ENCODE results near the gene COMMD6. TPM values are rescaled to one million over a fixed set of nuclear protein-coding genes. Genes with fewer than 3 reads are reported as not detected.

The COMMD6 gene
- total RNA-seq, 1 donor from 2014 or later, result 120 TPM

GRCh38 chr13:75489502-75490263, 48.0 kb downstream of the COMMD6 start:
- Mint-ChIP-seq H3K36me3 (ENCODE audit: low read depth) (no peaks in the 10 kb centered on the region), H3K9me3 (no peaks in the 10 kb centered on the region), H3K4me3 (ENCODE audit: low read depth) (no peak overlapping the region), H3K27me3 (ENCODE audit: low read depth) (peaks cover 18% of the 10 kb centered on the region), H3K4me1 (ENCODE audit: low read depth) (peaks cover 40% of the 10 kb centered on the region), H3K27ac (peak overlapping the region; percentile 34)
- DNase-seq (ENCODE audit: low spot score), result no peak
- intact Hi-C loops (cut with micrococcal nuclease), result loop anchor here (5.0 kb wide), 1 partner anchor 273 kb away; no protein-coding TSS in a partner anchor

GRCh38 chr13:75486146-75487062, 51.2 kb downstream of the COMMD6 start:
- Mint-ChIP-seq H3K27me3 (ENCODE audit: low read depth) (peaks cover 20% of the 10 kb centered on the region), H3K4me3 (ENCODE audit: low read depth) (no peak overlapping the region), H3K4me1 (ENCODE audit: low read depth) (peaks cover 37% of the 10 kb centered on the region), H3K9me3 (no peaks in the 10 kb centered on the region), H3K36me3 (ENCODE audit: low read depth) (no peaks in the 10 kb centered on the region), H3K27ac (no peak overlapping the region)
- DNase-seq (ENCODE audit: low spot score), result no peak
- intact Hi-C loops (cut with micrococcal nuclease), result loop anchor here (5.0 kb wide), 1 partner anchor 276 kb away; no protein-coding TSS in a partner anchor

GRCh38 chr13:75485286-75486062, 52.2 kb downstream of the COMMD6 start:
- H3K4me1 Mint-ChIP-seq (ENCODE audit: low read depth), result peaks cover 36% of the 10 kb centered on the region

GRCh38 chr13:75482820-75483079, 54.9 kb downstream of the COMMD6 start:
- Mint-ChIP-seq H3K27ac (no peak overlapping the region), H3K9me3 (no peaks in the 10 kb centered on the region), H3K4me1 (ENCODE audit: low read depth) (peaks cover 29% of the 10 kb centered on the region), H3K36me3 (ENCODE audit: low read depth) (peaks cover 3% of the 10 kb centered on the region), H3K4me3 (ENCODE audit: low read depth) (peak overlapping the region; percentile 94), H3K27me3 (ENCODE audit: low read depth) (peaks cover 45% of the 10 kb centered on the region)
- intact Hi-C loops (cut with micrococcal nuclease), result loop anchor here (1.0 to 5.0 kb wide), 5 partner anchors 56 to 1405 kb away; partner anchors contain the start of genes KCTD12, LMO7 and UCHL3
- DNase-seq (ENCODE audit: low spot score), result no peak

More at GRCh38 chr13:75485286-75486062, 52.2 kb downstream of the COMMD6 start:
- no peak for DNase-seq (ENCODE audit: low spot score)
- Mint-ChIP-seq H3K4me3 (ENCODE audit: low read depth) (peak overlapping the region; percentile 5), H3K27me3 (ENCODE audit: low read depth) (peaks cover 23% of the 10 kb centered on the region), H3K27ac (peak overlapping the region; percentile 80), H3K36me3 (ENCODE audit: low read depth) (peaks cover 2% of the 10 kb centered on the region), H3K9me3 (no peaks in the 10 kb centered on the region)
- intact Hi-C loops (cut with micrococcal nuclease), result loop anchor here (1.0 to 5.0 kb wide), 2 partner anchors 119 to 277 kb away; no protein-coding TSS in a partner anchor

- H3K27me3 Mint-ChIP-seq (ENCODE audit: low read depth), result peaks cover 44% of the 10 kb centered on the region
- H3K9me3 Mint-ChIP-seq, result no peaks in the 10 kb centered on the region
- peak within 1 kb of the TSS; percentile 94 for H3K4me3 Mint-ChIP-seq (ENCODE audit: low read depth)
- H3K4me1 Mint-ChIP-seq (ENCODE audit: low read depth), result peaks cover 25% of the 10 kb centered on the region
- peak within 1 kb of the TSS; percentile 73 for H3K27ac Mint-ChIP-seq
- intact Hi-C loops (cut with micrococcal nuclease), result loop anchor here (1.0 to 5.0 kb wide), 5 partner anchors 56 to 1405 kb away; partner anchors contain the start of genes KCTD12, LMO7 and UCHL3
- DNase-seq (ENCODE audit: low spot score), result peak; percentile 50
- peaks cover 3% of the 10 kb centered on the region for H3K36me3 Mint-ChIP-seq (ENCODE audit: low read depth)
Measured at GRCh38 chr13:75482070-75482819, 55.4 kb downstream of the COMMD6 start, which contains the start of gene TBC1D4. TBC1D4 (minus strand) TSS chr13:75482169; CDS start chr13:75481767, 402 bp downstream.

GRCh38 chr13:75481176-75482069, 56.2 kb downstream of the COMMD6 start:
- Mint-ChIP-seq H3K4me1 (ENCODE audit: low read depth) (peaks cover 18% of the 10 kb centered on the region), H3K27ac (no peak overlapping the region), H3K36me3 (ENCODE audit: low read depth) (peaks cover 3% of the 10 kb centered on the region), H3K9me3 (no peaks in the 10 kb centered on the region), H3K4me3 (ENCODE audit: low read depth) (peak overlapping the region; percentile 86), H3K27me3 (ENCODE audit: low read depth) (peaks cover 47% of the 10 kb centered on the region)
- intact Hi-C loops (cut with micrococcal nuclease), result loop anchor here (1.0 to 5.0 kb wide), 6 partner anchors 57 to 1406 kb away; partner anchors contain the start of genes KCTD12, LMO7 and UCHL3
- peak; percentile 17 for DNase-seq (ENCODE audit: low spot score)

GRCh38 chr13:75480671-75481175, 56.9 kb downstream of the COMMD6 start:
- H3K36me3 Mint-ChIP-seq (ENCODE audit: low read depth), result peaks cover 3% of the 10 kb centered on the region

GRCh38 chr13:75479102-75479740, 58.4 kb downstream of the COMMD6 start:
- Mint-ChIP-seq H3K27ac (no peak overlapping the region), H3K4me3 (ENCODE audit: low read depth) (no peak overlapping the region), H3K36me3 (ENCODE audit: low read depth) (peaks cover 3% of the 10 kb centered on the region), H3K27me3 (ENCODE audit: low read depth) (peaks cover 48% of the 10 kb centered on the region), H3K4me1 (ENCODE audit: low read depth) (peaks cover 7% of the 10 kb centered on the region), H3K9me3 (no peaks in the 10 kb centered on the region)
- intact Hi-C loops (cut with micrococcal nuclease), result no loop called here
- no peak for DNase-seq (ENCODE audit: low spot score)

More at GRCh38 chr13:75480671-75481175, 56.9 kb downstream of the COMMD6 start:
- peaks cover 48% of the 10 kb centered on the region for H3K27me3 Mint-ChIP-seq (ENCODE audit: low read depth)
- peaks cover 15% of the 10 kb centered on the region for H3K4me1 Mint-ChIP-seq (ENCODE audit: low read depth)
- H3K4me3 Mint-ChIP-seq (ENCODE audit: low read depth), result peak overlapping the region; percentile 86
- H3K9me3 Mint-ChIP-seq, result no peaks in the 10 kb centered on the region
- DNase-seq (ENCODE audit: low spot score), result peak; percentile 20
- peak overlapping the region; percentile 52 for H3K27ac Mint-ChIP-seq
- intact Hi-C loops (cut with micrococcal nuclease), result loop anchor here (2.0 to 5.0 kb wide), 3 partner anchors 108 to 1407 kb away; partner anchors contain the start of genes KCTD12 and LMO7

- H3K4me3 Mint-ChIP-seq (ENCODE audit: low read depth), result no peak overlapping the region
- H3K9me3 Mint-ChIP-seq, result no peaks in the 10 kb centered on the region
- peaks cover 4% of the 10 kb centered on the region for H3K4me1 Mint-ChIP-seq (ENCODE audit: low read depth)
- intact Hi-C loops (cut with micrococcal nuclease), result no loop called here
- no peak for DNase-seq (ENCODE audit: low spot score)
- no peak overlapping the region for H3K27ac Mint-ChIP-seq
- H3K27me3 Mint-ChIP-seq (ENCODE audit: low read depth), result peaks cover 46% of the 10 kb centered on the region
- peaks cover 3% of the 10 kb centered on the region for H3K36me3 Mint-ChIP-seq (ENCODE audit: low read depth)
Measured at GRCh38 chr13:75478659-75479058, 59.0 kb downstream of the COMMD6 start.

Data from activated T-helper 2 cell treated with anti-CD3 and anti-CD28 coated beads, Interferon-gamma antibody, Interleukin-2, Interleukin-4, amounts not matched to agents 10 μg/mL and 5 μg/mL and 100 μg/mL, durations not matched to agents 14 hours and 24 hours and 36 hours (primary cell).